A172 (cell line): ENCODE measurements around the gene ACSL4. TPM values are rescaled to one million over a fixed set of nuclear protein-coding genes. Genes with fewer than 3 reads are reported as not detected.
"Not testable (repeated sequence)": the region's sequence is repeated elsewhere in the genome, so short reads cannot be mapped to it uniquely, and the experiment has no call there.

ENCODE experiments used
- DNase-seq: peaks from one replicate; pipeline ENCODE4 v3.0.0-alpha.2; 2015; ENCODE audit warnings: low spot score
- total RNA-seq: library from RNA; depleted of rRNA; stranded (reverse); fragments of >200 nt; shearing (Covaris generic); gene quantifications from 2 replicates; pipeline ENCODE4 v1.2.3, GENCODE V29; 2014

Gene ACSL4
- total RNA-seq, 1 experiment from 2014 or later = 46.3 TPM

DNA sequence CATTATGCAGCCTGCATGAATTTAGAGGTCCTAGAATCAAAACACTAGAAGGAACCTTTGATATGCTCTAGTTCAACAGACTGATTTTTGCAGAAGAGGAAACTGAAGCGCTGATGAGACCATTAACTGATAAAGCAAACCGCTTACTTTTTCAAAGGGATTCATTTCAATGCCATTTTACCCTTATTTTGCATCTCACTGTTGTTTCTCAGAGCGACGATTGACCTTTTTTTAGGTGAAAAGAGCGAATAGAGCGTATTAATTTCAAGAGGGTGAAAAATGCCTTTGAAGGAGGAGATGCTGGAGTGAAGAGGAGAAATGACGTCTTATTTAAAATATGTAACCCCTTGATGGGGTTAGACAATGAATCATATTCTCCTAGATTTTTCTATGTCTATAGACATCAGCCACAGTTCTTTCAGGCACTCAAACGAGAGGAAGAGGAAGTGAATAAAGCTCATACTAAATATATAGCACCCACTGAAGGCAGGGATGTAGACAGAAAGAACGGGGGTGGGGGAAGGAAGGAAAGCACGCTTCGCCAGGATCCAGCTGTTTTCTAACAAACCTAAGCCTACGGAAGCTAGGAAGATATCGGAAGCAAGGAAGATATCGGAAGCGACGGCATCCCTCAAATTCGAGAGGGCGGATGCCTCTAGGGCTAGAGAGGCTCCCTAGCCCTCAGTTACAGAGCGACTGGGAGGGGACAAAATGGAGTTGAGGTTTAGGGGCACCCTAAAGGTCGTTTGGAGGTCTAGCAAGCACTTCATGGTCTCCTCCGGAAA, 848 bp downstream of the ACSL4 start:
- DNase-seq = peak; percentile 13

DNA sequence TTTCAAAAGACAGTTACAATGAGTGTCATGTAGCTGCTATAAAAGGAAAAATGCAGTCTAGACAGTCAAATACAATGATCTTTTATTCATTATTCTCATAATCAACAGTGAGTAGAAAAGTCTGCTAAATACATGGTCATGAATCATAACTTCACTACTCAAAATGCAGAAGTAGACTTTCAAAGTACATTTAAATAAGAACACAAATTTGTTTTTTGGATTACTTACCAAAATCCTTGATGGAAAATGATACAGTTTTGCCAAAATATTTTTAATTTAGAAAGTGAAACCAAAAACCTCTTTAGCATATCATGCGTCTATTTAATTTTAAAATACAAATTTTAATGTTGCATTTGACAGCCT, 4.9 kb downstream of the ACSL4 start:
- DNase-seq = no peak

DNA sequence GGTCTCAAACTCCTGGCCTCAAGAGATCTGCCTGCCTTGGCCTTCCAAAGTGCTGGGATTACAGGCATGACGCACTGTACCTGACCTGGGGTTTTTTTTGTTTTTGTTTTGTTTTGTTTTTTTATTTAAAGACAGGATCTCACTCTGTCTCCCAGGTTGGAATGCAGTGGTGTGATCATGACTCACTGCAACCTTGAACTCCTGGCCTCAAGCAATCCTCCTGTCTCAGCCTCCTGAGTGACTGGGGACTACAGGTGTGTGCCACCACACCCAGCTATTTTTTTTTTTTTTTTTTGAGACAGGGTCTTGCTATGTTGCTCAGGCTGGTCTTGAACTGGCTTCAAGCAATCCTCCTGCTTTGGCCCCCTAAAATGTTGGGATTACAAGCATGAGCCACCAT, 8.1 kb downstream of the ACSL4 start:
- DNase-seq = not testable (repeated sequence)

DNA sequence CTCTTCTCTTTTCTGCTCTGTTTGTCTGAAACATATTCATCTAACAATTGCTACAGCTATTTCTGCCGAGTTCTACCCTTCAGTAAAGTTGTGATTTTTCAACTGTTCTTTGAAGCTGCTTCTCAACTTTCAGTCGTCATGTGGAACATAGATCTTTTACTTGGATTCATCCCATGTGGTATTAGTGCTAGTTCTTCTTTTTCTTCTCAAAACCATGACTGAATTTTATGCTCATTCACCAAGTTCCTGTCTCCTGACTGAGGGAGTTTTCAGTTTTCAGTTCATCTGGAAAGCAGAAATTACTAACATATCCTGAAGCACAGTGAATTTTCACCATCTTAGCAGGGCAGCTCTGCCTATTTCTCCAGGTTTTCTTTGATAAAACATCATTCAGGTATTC, 12.1 kb downstream of the ACSL4 start:
- DNase-seq = no peak

DNA sequence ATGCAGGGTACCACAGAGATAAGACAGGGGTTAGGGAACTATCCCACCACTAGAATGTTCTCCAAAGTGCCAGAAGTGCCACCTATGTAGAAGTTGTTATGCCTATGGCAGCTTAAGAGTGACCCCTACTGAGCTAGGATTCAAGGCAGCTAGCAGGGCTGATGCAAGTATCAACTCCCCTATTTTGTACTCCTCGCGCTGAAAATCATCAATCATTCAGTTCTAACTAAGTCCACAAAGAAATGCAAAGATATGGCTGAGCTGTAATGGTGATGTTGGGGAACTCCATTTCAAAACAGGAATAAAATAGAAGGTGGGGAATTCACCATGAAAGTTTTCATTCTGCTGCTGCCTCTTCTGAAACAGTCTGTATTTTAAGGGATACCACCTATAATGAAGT, 13.8 kb downstream of the ACSL4 start:
- no peak for DNase-seq

DNA sequence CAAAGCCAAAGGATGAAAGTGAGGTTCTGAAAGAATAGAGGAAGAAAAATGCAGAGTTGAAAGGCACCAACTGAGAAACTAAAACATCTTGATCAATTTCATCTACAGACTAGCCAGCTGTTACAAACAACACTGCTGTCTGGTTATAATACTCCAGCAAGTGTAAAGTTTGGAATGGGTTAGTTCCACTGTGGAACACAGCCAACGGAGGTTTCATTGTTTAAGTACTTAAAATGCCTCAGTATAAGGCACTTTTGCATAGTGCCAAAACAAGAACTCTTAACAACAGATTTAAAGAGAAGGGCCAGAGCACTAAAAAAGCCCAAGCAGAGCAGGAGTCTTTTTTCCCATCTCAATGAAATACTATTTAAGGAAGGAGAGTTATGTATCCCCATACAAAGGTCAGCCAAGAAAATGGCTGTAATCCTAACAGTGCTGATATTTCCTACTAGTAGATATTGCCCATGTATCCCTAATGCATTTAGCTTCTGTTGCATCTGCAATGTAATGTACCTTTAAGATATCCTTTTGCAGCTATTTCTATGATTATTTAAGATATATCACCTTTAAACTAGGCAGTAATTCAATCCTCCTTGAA, 16.5 kb downstream of the ACSL4 start:
- DNase-seq = no peak

DNA sequence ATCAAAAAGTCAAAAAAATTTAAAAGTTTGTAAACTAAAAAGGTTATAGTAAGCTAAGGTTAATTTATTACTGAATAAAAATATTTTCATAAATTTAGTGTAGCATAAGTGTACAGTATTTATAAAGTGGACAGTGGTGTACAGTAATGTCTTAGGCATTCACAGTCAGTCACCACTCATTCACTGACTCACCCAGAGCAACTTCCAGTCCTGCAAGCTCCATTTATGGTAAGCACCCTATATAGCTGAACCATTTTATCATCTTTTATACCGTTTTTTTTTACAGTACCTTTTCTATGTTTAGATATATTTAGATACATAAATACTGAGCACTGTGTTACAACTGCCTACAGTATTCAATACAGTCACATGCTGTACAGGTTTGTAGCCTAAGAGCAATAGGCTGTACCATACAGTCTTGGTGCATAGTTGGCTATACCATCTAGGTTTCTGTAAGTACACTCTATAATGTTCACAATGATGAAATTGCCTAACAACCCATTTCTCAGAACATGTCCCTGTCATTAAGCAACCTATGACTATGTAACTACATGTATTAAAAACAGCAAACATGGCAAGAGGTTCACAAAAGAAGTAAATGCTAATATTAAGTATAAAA, 18.6 kb downstream of the ACSL4 start:
- peak; percentile 58 for DNase-seq

DNA sequence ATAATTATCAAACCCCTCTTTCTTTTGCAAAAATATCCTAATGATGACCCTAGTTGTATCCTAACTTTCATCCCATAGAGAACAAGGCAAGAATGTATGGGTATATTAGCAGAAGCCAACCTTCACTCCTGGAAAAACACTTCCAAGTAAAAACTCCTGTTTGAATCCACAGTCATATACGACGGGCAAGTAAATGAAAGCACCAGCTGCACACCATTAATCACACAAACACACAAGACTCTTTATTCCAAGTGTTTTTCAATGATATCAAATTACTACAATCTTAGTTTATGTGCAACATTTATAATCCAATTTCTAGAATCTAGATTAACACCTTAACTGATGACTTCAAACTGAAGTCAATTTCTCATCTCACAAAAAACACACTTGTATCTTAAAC, 22.9 kb downstream of the ACSL4 start:
- DNase-seq = no peak

DNA sequence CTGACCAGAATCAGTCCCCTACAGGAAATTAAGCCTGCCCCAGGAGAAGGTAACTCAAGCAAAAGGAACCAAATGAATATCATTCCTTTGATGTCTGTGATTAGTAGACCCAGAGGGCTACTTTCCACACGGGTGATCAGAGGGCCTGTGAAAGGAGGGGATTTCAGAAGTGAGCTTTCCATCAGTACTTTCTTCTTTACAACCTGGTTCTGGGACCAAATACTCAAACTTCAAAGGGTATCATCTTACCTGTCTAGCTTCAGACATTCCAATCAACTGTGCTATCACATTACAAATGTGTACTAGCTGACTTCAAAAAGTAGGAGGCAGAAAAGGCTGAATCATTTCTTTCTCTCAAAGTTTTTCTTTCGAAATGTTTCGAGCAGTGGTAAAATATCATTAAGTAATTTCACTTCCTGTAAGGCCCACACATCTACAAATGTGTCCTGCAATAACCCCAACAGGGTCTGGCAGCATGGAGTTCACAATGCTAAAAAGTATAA, 23.9 kb downstream of the ACSL4 start:
- DNase-seq = no peak

DNA sequence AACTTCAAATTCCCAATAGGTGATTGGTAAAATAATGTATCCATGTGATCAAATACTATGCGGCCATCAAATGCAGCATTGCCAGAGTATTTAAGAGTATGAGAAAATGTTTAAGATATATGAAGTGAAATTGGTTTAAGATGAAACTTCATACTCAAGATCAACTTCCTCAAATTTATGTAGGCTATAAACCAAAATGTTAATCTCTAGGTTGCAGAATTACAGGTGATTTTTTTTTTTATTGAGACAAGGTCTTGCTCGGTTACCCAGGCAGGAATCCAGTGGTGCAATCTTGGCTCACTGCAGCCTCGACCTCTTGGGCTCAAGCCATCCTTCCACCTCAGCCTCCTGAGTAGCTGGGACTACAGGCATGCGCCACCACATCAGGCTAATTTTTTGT, 25.3 kb downstream of the ACSL4 start:
- no peak for DNase-seq

DNA sequence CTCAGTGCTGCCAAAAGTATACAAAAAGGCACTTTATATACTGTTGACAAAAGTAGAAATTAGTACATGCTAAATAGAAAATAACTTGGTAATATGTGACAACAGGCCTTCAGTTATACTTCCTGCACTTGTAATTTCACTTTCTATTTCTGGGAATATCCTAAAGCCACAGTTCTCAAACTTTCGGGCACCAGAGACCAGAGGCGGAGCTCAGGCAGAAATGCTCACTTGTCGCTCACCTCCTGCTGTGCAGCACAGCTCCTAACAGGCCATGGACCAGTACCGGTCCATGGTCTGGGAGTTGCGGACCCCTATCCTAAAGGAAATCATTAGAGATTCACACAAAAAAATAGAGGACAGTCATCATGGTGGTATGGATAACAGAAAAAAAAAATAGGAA, 25.7 kb downstream of the ACSL4 start:
- no peak for DNase-seq

DNA sequence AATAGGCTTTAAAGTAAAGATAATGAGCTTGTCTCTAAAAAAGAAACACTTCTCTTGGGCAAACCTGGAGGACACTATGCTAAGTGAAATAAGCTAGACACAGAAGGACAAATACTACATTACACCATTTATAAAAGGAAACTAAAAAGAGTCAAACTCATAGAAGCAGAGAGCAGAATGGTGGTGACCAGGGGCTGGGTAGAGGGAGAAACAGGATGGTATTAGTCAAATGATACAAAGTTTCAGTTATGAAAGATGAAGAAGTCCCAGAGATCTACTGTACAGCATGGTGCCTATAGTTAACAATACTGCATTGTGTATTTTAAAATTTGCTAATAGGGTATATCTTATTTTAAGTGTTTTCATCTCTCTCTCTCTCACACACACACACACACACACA, 28.5 kb downstream of the ACSL4 start:
- no peak for DNase-seq

DNA sequence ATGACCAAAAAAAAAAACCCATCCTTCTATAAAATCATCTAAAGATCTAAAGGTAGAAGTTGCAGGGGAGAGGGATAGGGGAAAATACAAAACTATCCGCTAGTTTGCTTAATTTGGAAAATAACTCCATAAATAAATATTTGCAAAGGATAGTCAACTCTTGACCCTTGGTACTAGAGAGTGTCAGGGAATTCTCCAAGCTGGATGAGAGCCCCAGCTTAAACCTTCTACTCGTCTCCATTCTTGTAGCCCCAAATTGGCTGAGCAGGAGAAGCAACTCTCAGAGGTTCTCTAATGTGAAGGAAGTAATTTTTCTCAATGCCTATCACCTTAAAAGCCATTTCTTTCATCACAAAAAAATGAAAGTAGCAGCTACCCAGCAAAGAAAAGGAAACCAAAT, 35.2 kb downstream of the ACSL4 start:
- no peak for DNase-seq

DNA sequence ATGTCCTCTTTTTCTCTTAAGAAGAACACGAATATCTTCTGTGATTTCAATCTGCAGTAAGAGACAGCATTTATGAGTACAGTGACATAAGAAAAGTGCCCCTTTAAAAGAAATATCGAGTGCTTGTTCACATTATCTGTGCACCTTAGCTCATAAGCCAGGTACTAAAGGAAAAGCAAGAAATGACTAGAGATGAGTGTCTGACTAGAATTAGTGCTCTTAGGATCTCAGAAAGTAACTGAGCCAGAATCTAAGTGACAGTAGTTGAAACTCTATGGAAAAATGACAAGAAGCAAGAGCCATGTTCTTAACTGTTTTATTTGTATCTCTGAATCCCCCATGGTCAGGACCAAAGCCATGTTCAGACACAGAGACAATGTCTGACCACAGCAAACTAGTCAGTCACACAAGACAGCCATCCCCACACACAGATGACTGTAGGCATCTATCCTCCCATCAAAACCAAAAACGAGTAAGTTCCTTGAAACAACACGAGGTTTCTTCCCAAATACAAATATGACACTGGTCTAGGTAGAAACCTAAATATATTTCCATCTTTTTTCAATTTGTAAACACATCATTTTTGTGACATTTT, 36.8 kb downstream of the ACSL4 start:
- DNase-seq = no peak

DNA sequence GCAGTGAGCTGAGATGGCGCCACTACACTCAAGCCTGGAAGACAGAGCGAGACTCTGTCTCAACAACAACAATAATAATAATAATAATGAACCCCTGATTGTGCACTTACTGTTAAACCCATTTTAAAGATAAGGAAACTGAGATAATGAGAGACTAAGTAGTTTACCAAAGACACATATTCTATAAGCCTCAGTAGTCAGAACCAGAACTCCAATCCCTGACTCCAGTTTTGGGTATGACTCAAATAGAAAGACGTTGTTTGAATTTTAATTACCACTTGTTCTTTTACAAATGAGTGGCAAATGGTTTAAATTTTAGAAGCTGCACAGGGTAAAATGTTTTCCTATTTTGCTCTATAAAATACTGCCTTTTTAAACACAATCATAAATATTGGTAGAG, 37.4 kb downstream of the ACSL4 start:
- DNase-seq = no peak

DNA sequence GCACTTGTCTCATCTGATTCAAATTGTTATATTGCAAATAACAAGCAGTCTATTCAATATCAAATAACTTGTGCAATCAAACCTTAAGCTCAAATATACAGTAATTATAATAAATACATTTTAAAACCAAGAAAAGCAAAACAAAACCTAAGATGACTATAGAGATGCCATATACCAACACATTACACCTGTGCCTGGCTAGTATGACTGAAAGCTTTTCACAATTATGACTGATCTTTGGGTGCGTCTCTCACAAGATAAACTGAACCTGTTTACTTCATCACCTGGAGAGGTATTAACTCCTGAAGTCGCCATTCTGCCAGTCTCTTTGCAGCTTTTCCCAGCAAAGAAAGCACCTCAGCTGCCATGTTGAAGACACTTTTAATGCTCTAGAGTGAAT, 41.3 kb downstream of the ACSL4 start:
- DNase-seq = no peak

DNA sequence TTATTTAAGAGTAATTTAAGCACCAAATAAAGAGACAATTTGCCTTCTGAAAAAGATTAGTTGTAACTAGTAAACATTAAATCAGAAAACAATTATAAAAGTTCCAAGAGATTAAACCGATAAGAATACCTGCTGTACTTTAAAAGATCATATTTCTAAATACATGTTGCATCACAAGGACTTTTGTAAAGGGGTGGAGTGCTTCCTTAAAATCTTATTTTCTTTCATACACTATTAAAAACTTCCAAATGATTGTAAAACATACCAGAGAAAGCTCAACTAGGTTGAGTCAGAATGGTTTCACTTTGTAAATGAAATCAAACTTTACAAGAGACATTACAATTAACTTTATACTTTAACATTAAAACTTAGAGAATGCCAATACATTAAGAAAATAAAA, 41.8 kb downstream of the ACSL4 start:
- DNase-seq = no peak

DNA sequence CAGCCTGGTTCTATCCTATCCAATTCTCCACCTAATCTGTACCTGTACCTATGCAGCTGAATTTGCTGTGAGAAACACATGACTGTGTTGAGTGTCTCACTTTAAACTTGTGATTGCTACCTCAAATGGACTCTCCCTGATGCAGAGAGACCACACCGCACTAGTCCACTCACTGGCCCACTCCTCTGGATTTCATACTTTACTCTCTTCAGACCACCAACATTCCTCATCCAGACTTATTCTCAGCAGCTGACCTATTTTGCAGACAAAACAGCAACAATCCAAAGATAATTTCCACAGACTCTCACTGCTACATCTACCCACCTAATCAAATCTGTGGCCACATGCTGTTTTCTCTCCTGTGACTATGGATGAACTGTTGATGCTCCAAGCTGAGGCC, 45.2 kb downstream of the ACSL4 start:
- DNase-seq = no peak

DNA sequence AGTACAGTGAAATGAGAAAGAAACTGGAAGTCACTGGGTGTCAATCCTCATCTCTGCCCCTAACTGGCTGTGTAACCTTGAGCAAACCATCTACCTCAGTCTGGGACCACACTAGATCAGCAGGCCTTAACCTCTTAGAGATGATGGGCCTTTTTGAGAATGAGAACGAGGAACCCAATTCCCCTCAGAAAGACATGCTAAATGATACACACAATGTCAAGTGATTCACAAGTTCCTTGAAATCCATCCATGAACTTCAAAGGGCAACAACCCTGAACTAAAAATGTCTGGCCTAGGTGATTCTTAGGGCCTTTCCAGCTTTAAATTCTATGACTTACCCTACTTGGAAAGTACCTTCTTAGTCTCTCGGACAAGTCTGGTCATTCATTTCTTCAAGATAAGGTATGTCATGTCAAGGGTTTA, 47.4 kb downstream of the ACSL4 start:
- DNase-seq = no peak

DNA sequence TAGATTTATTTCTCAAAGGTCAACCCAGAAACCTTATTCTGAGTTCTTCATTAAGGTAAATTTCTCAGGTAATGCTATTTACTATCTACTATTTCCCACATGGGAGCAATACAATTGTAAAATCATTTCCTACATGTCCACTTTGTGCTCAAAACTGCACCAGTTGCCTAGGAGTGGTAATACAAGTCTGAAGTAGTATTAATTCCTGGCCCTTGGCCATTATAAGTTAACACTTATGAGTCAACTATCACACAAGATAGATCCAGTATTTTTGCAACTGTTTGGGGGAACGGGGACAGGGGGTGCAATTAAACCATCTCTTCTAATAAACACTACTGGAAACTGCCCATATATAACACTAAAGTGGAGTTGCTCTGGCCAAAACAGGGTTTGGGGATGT, 48.9 kb downstream of the ACSL4 start:
- DNase-seq = no peak

DNA sequence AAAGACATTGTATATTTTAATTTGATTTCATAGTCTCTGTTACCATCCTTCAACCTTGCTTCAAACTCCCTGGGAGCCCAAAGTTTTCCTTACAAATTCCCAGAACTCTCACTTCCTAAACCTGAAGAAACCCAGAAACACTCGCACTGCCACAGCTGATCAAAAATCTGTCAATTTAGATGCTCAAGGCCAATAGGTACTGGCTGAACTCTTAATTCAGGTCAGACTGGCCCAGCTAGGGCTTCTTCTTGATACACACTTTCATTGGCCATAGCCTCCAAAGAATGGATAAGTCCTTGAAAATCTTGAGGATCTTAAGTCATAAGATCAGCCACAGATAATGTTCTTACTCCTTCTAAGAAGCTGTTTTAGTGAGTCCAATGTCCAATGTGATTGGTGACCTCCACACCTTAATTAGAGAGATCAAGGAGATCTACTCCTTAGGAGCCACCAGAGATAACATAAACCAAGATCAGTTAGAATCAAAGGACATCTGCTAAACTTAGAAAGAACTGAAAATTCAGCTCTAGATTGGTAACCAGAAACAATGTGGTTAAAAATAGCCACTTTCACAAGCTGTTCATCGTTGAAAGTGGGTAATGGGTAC, 51.5 kb downstream of the ACSL4 start:
- DNase-seq = no peak

DNA sequence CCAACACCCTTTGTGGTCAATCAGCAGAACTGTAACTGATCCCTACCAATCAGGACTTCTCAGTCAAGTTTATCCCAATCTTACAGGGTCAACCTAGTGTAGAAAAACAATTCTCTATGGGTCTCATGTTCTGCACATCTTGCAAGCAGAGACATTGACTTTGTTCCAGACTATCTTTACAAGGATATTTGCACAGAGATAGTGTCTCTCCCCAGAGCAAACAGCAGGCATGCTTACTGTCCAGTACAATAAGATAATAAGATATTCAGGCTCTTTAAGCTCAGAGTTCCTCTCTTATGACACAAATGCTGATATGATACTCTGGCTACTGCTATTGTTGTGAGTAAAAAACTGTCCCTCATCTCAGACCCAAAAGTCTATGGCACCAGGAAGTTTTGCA, 53.2 kb downstream of the ACSL4 start:
- DNase-seq = no peak
